GM18505 (cell line): ENCODE measurements around the gene GRIN2D.
A peak's percentile ranks its signal among the peaks of the same experiment; 100 is the strongest.
"Not testable (repeated sequence)": the region's sequence is repeated elsewhere in the genome, so short reads cannot be mapped to it uniquely, and the experiment has no call there.

Experiments
- ATAC-seq: cut with Tn5 transposase; IDR thresholded peaks from one replicate; pipeline ENCODE4 v1.9.1; 2021; ENCODE audit not compliant: unreplicated experiment
- POLR2A ChIP-seq: IDR thresholded peaks from 4 replicates; pipeline ENCODE4 v1.6.1; 2011; ENCODE audit warnings: borderline replicate concordance; ENCODE audit not compliant: insufficient read depth, insufficient read length; ENCODE audit errors: extremely low read depth

The GRIN2D gene

GRCh38 chr19:48363500-48363809 is 30.0 kb upstream of the GRIN2D start:
- peak; percentile 10 for ATAC-seq
- TF ChIP-seq POLR2A: no peak

- ATAC-seq: peak; percentile 85
- peak; percentile 58 for TF ChIP-seq POLR2A
Measured at GRCh38 chr19:48363810-48364597, 29.5 kb upstream of the GRIN2D start, which contains the start of the genes SYNGR4 and TMEM143. SYNGR4 (plus strand) TSS chr19:48364367; CDS start chr19:48365843, 1,476 bp downstream. TMEM143 (minus strand) TSS chr19:48363940; CDS start chr19:48363920, 20 bp downstream.

GRCh38 chr19:48364598-48365348 is 28.7 kb upstream of the GRIN2D start:
- no peak for ATAC-seq
- no peak for TF ChIP-seq POLR2A

- ATAC-seq: no peak
- no peak for TF ChIP-seq POLR2A
Measured at GRCh38 chr19:48365602-48366001, 27.9 kb upstream of the GRIN2D start.

GRCh38 chr19:48367855-48368254 is 25.6 kb upstream of the GRIN2D start:
- no peak for TF ChIP-seq POLR2A
- no peak for ATAC-seq

GRCh38 chr19:48368936-48369335 is 24.5 kb upstream of the GRIN2D start:
- no peak for TF ChIP-seq POLR2A
- no peak for ATAC-seq

GRCh38 chr19:48370955-48371354 is 22.5 kb upstream of the GRIN2D start:
- no peak for TF ChIP-seq POLR2A
- ATAC-seq: no peak

GRCh38 chr19:48371367-48371766 is 22.1 kb upstream of the GRIN2D start:
- TF ChIP-seq POLR2A: no peak
- no peak for ATAC-seq

GRCh38 chr19:48371771-48372170 is 21.7 kb upstream of the GRIN2D start:
- not testable (repeated sequence) for ATAC-seq

- no peak for ATAC-seq
- TF ChIP-seq POLR2A: no peak
Measured at GRCh38 chr19:48372904-48373303, 20.6 kb upstream of the GRIN2D start.

- no peak for TF ChIP-seq POLR2A
- no peak for ATAC-seq
Measured at GRCh38 chr19:48373567-48373966, 19.9 kb upstream of the GRIN2D start.

GRCh38 chr19:48378194-48378570 is 15.3 kb upstream of the GRIN2D start:
- no peak for ATAC-seq
- TF ChIP-seq POLR2A: no peak

GRCh38 chr19:48379058-48379457 is 14.4 kb upstream of the GRIN2D start:
- ATAC-seq: no peak
- no peak for TF ChIP-seq POLR2A
